DOHH2 (cell line): ENCODE data around the gene ZSWIM2.
"Not testable (repeated sequence)": the region's sequence is repeated elsewhere in the genome, so short reads cannot be mapped to it uniquely, and the experiment has no call there.

Experiments used
- H3F3A ChIP-seq: fragments of 200-600 bp; sonication (generic), shearing (Covaris generic); 2 replicates; pipeline ENCODE4 v1.6.0; 2016; ENCODE audit warnings: antibody characterized with exemption, mild to moderate bottlenecking; ENCODE audit not compliant: control insufficient read depth, insufficient read depth
- H3K27ac ChIP-seq: fragments of 200-600 bp; sonication (generic); 2 replicates; pipeline ENCODE4 v1.5.1; 2014; ENCODE audit warnings: low read depth, mild to moderate bottlenecking, low read length, moderate library complexity
- H3K27me3 ChIP-seq: fragments of 200-600 bp; sonication (generic); 2 replicates; pipeline ENCODE4 v1.6.1; 2014; ENCODE audit warnings: mild to moderate bottlenecking, low read length, mixed read lengths; ENCODE audit not compliant: control insufficient read depth
- H3K36me3 ChIP-seq: fragments of 200-600 bp; sonication (generic); 2 replicates; pipeline ENCODE4 v1.6.1; 2014; ENCODE audit warnings: mild to moderate bottlenecking, low read length, moderate library complexity, mixed read lengths; ENCODE audit not compliant: control insufficient read depth
- H3K4me1 ChIP-seq: fragments of 200-600 bp; sonication (generic); 2 replicates; pipeline ENCODE4 v1.6.1; 2014; ENCODE audit warnings: mild to moderate bottlenecking, low read length, mixed read lengths; ENCODE audit not compliant: control insufficient read depth
- H3K4me2 ChIP-seq: fragments of 200-600 bp; sonication (generic); 2 replicates; pipeline ENCODE4 v1.6.0; 2014; ENCODE audit warnings: mild to moderate bottlenecking, low read length, moderate library complexity
- H3K4me3 ChIP-seq: fragments of 200-600 bp; sonication (generic); 2 replicates; pipeline ENCODE4 v1.5.1; 2014; ENCODE audit warnings: mild to moderate bottlenecking, low read length, mixed read lengths
- H3K79me2 ChIP-seq: fragments of 200-600 bp; sonication (generic); 2 replicates; pipeline ENCODE4 v1.6.1; 2014; ENCODE audit warnings: mild to moderate bottlenecking, low read length, mixed read lengths; ENCODE audit not compliant: control insufficient read depth
- H3K9me2 ChIP-seq: fragments of 200-600 bp; sonication (generic); replicated peaks from 2 replicates; pipeline ENCODE4 v1.6.1; 2014; ENCODE audit warnings: mild to moderate bottlenecking, low read length, mixed read lengths; ENCODE audit not compliant: control insufficient read depth
- H3K9me3 ChIP-seq: fragments of 200-600 bp; sonication (generic); 2 replicates; pipeline ENCODE4 v1.6.1; 2014; ENCODE audit warnings: antibody characterized with exemption, low read length, mixed read lengths; ENCODE audit not compliant: control insufficient read depth, insufficient read depth
- H4K20me1 ChIP-seq: fragments of 200-600 bp; sonication (generic); 2 replicates; pipeline ENCODE4 v1.6.0; 2014; ENCODE audit warnings: low read depth, mild to moderate bottlenecking, antibody characterized with exemption, low read length, moderate library complexity; ENCODE audit not compliant: control insufficient read depth, insufficient read depth
- EZH2phosphoT487 ChIP-seq: fragments of 200-600 bp; sonication (generic); IDR thresholded peaks from 2 replicates; pipeline ENCODE4 v1.6.1; 2017; ENCODE audit warnings: borderline replicate concordance, mild to moderate bottlenecking, antibody characterized with exemption, low read length, moderate library complexity, mixed read lengths
- TF ChIP-seq, protein P1 (sequence below): fragments of 200-600 bp; sonication (generic); IDR thresholded peaks from one replicate; pipeline ENCODE4 v1.5.1; 2014; ENCODE audit warnings: antibody characterized with exemption, mild to moderate bottlenecking, low read depth, low read length; ENCODE audit not compliant: poor library complexity, severe bottlenecking

The ZSWIM2 gene

DNA sequence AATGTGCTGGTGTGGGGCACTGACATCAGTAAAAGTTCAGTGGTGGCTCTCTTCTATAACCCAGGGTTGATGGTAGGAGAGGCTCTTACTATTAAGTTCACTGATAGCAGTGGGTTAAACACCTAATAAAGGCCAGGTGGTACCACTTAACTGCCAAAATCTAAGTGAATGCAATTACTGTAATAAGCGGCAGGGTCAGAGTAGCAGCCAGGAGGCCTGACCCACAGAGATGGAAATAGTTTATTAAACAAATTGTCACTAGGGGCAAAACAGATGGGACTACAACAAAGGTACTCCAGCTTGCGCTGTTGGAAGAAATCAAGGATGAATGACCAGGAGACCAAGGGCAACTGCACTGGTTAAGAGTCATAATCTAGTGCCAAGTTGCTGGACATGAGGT is 26.6 kb downstream of the ZSWIM2 start:
- no peaks in the 10 kb centered on the region for H3K4me1 ChIP-seq
- H3K36me3 ChIP-seq: no peaks in the 10 kb centered on the region
- H3K27ac ChIP-seq: no peak overlapping the region
- H3K4me3 ChIP-seq: no peak overlapping the region
- no peak overlapping the region for H3K4me2 ChIP-seq
- no peaks in the 10 kb centered on the region for H3K9me2 ChIP-seq
- TF ChIP-seq, protein P1, sequence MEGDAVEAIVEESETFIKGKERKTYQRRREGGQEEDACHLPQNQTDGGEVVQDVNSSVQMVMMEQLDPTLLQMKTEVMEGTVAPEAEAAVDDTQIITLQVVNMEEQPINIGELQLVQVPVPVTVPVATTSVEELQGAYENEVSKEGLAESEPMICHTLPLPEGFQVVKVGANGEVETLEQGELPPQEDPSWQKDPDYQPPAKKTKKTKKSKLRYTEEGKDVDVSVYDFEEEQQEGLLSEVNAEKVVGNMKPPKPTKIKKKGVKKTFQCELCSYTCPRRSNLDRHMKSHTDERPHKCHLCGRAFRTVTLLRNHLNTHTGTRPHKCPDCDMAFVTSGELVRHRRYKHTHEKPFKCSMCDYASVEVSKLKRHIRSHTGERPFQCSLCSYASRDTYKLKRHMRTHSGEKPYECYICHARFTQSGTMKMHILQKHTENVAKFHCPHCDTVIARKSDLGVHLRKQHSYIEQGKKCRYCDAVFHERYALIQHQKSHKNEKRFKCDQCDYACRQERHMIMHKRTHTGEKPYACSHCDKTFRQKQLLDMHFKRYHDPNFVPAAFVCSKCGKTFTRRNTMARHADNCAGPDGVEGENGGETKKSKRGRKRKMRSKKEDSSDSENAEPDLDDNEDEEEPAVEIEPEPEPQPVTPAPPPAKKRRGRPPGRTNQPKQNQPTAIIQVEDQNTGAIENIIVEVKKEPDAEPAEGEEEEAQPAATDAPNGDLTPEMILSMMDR: no peak
- no peak for TF ChIP-seq EZH2phosphoT487
- no peaks in the 10 kb centered on the region for H3K79me2 ChIP-seq
- no peaks in the 10 kb centered on the region for H3F3A ChIP-seq
- no peaks in the 10 kb centered on the region for H4K20me1 ChIP-seq
- H3K9me3 ChIP-seq: no peaks in the 10 kb centered on the region
- H3K27me3 ChIP-seq: no peaks in the 10 kb centered on the region

- Histone ChIP-seq H3K36me3 (no peaks in the 10 kb centered on the region), H3K4me2 (no peak overlapping the region), H3K27me3 (no peaks in the 10 kb centered on the region), H3K4me1 (no peaks in the 10 kb centered on the region), H3K27ac (no peak overlapping the region), H3K79me2 (no peaks in the 10 kb centered on the region), H4K20me1 (no peaks in the 10 kb centered on the region), H3K9me3 (no peaks in the 10 kb centered on the region), H3K9me2 (no peaks in the 10 kb centered on the region), H3K4me3 (no peak overlapping the region), H3F3A (no peaks in the 10 kb centered on the region)
- TF ChIP-seq EZH2phosphoT487: no peak
- TF ChIP-seq, protein P1: no peak
These were observed 28.7 kb downstream of the ZSWIM2 start for GRCh38 chr2:186820303-186820702.

GRCh38 chr2:186811760-186812159 is 37.2 kb downstream of the ZSWIM2 start:
- H3K79me2 ChIP-seq, H3K36me3 ChIP-seq, H3K9me3 ChIP-seq, H3K4me2 ChIP-seq, H3K4me3 ChIP-seq, H3K9me2 ChIP-seq, H3K4me1 ChIP-seq, H3K27ac ChIP-seq, H3K27me3 ChIP-seq, H3F3A ChIP-seq, H4K20me1 ChIP-seq: not testable (repeated sequence)

- no peaks in the 10 kb centered on the region for H4K20me1 ChIP-seq
- H3F3A ChIP-seq: no peaks in the 10 kb centered on the region
- TF ChIP-seq, protein P1: no peak
- no peak for TF ChIP-seq EZH2phosphoT487
- no peaks in the 10 kb centered on the region for H3K4me1 ChIP-seq
- H3K4me3 ChIP-seq: no peak overlapping the region
- H3K79me2 ChIP-seq: no peaks in the 10 kb centered on the region
- no peaks in the 10 kb centered on the region for H3K9me3 ChIP-seq
- H3K9me2 ChIP-seq: no peaks in the 10 kb centered on the region
- no peaks in the 10 kb centered on the region for H3K36me3 ChIP-seq
- no peak overlapping the region for H3K27ac ChIP-seq
- H3K4me2 ChIP-seq: no peak overlapping the region
- no peaks in the 10 kb centered on the region for H3K27me3 ChIP-seq
These were observed 42.4 kb downstream of the ZSWIM2 start for GRCh38 chr2:186806591-186806990.

DNA sequence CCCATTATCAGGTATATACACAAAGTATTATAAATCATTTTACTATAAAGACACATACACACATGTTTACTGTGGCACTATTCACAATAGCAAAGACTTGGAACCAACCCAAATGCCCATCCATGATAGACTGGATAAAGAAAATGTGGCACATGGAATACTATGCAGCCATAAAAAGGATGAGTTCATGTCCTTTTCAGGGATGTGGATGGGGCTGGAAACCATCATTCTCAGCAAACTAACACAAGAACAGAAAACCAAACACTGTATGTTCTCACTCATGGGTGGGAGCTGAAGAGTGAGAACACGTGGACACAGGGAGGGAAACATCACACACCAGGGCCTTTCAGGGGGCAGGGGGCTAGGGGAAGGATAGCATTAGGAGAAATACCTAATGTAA is 50.4 kb downstream of the ZSWIM2 start:
- H3F3A ChIP-seq, H4K20me1 ChIP-seq, H3K4me1 ChIP-seq, H3K9me3 ChIP-seq, H3K27ac ChIP-seq, H3K4me3 ChIP-seq, H3K36me3 ChIP-seq, H3K79me2 ChIP-seq, H3K9me2 ChIP-seq, H3K4me2 ChIP-seq, H3K27me3 ChIP-seq: not testable (repeated sequence)
